Activated CD4-positive, alpha-beta T cell treated with anti-CD3 and anti-CD28 coated beads, Interleukin-2, amount 50 U/mL, for 4 hours (primary cell): ENCODE data around the gene EFNB3.

ENCODE experiments used
- DNase-seq, 2 experiments: peaks; one replicate each; pipeline ENCODE4 v3.0.0-alpha.2; 2020

EFNB3 gene

GRCh38 chr17:7704601-7705268 is at the start of gene EFNB3:
Gene EFNB3 (plus strand): TSS chr17:7705202. CDS start chr17:7705599, 397 bp downstream.
- DNase-seq, result no peak

GRCh38 chr17:7655541-7655840 is 49.5 kb upstream of the EFNB3 start:
- no peak for DNase-seq

GRCh38 chr17:7656958-7657609 is 47.9 kb upstream of the EFNB3 start:
- no peak for DNase-seq

GRCh38 chr17:7667656-7668406 is 37.2 kb upstream of the EFNB3 start:
- DNase-seq, result no peak

GRCh38 chr17:7668482-7668881 is 36.5 kb upstream of the EFNB3 start:
- DNase-seq, result no peak

GRCh38 chr17:7673239-7673638 is 31.8 kb upstream of the EFNB3 start:
- no peak for DNase-seq

GRCh38 chr17:7674934-7675333 is 30.1 kb upstream of the EFNB3 start:
- no peak for DNase-seq

GRCh38 chr17:7676533-7676932 is 28.5 kb upstream of the EFNB3 start:
- DNase-seq, result no peak

GRCh38 chr17:7677388-7678067 is 27.5 kb upstream of the EFNB3 start:
- DNase-seq, result no peak

GRCh38 chr17:7684851-7685532 is 20.0 kb upstream of the EFNB3 start:
- no peak for DNase-seq

GRCh38 chr17:7685533-7686221 is 19.3 kb upstream of the EFNB3 start:
- DNase-seq, result peak; percentile 79

- peak; percentile 70 to 71 for DNase-seq
These were observed 18.6 kb upstream of the EFNB3 start for GRCh38 chr17:7686222-7687071.

GRCh38 chr17:7687072-7687907 is 17.7 kb upstream of the EFNB3 start, which contains the start of gene TP53:
Gene TP53 (minus strand): TSS chr17:7687490. CDS start chr17:7676594, 10,896 bp downstream.
- peak; percentile 83 to 86 for DNase-seq

GRCh38 chr17:7687908-7688807 is 16.8 kb upstream of the EFNB3 start, which contains the start of gene WRAP53:
Gene WRAP53 (plus strand): TSS chr17:7688477. CDS start chr17:7688649, 172 bp downstream.
- peak; percentile 94 to 95 for DNase-seq

- no peak for DNase-seq
These were observed 16.1 kb upstream of the EFNB3 start for GRCh38 chr17:7688808-7689316.

- no peak for DNase-seq
These were observed 9.4 kb upstream of the EFNB3 start for GRCh38 chr17:7695586-7695985.

GRCh38 chr17:7697828-7698588 is 7.0 kb upstream of the EFNB3 start:
- DNase-seq, result no peak

GRCh38 chr17:7700510-7700909 is 4.5 kb upstream of the EFNB3 start:
- DNase-seq, result no peak
